IMR-90 (cell line): ENCODE results near the gene PSMD1.

Experiments
- BHLHE40 ChIP-seq: fragments of 150-350 bp; IDR thresholded peaks from 2 replicates; pipeline ENCODE4 v1.6.1; 2016; ENCODE audit warnings: mild to moderate bottlenecking, low read depth, low read length
- CHD1 ChIP-seq: IDR thresholded peaks from 2 replicates; pipeline ENCODE4 v1.6.1; 2012; ENCODE audit warnings: low read depth, low read length, improper control_type of control experiment
- MAZ ChIP-seq: IDR thresholded peaks from 2 replicates; pipeline ENCODE4 v1.6.1; 2012; ENCODE audit warnings: low read depth, mild to moderate bottlenecking, low read length, improper control_type of control experiment, moderate library complexity, borderline replicate concordance
- POLR2A ChIP-seq: IDR thresholded peaks from 2 replicates; pipeline ENCODE4 v1.6.1; 2012; ENCODE audit warnings: mild to moderate bottlenecking, low read depth, low read length
- TF ChIP-seq, protein P1 (sequence below): conservative IDR thresholded peaks from 2 replicates; pipeline ENCODE4 v1.5.1; 2012; ENCODE audit warnings: mild to moderate bottlenecking, low read depth, low read length, improper control_type of control experiment

DNA sequence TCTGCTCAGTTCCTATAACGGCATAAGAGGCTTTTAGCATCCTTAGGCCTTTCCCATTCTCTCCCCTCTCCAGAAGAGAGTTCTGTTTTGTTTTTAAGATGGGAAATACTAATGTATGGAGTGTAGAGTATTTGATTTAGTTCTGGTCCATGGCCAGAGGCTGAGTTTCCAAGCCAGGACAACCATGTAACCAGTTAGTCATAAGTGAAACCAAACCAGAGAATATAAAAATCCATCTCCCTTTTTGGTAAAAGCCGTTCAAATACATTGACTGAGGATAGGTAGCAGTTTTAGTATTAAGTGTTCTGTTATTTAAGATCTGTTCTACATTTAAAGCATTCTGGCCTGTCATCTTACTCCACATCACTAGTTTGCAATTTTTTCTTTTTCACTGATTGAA is 3.1 kb downstream of the PSMD1 start:
- TF ChIP-seq, protein P1, sequence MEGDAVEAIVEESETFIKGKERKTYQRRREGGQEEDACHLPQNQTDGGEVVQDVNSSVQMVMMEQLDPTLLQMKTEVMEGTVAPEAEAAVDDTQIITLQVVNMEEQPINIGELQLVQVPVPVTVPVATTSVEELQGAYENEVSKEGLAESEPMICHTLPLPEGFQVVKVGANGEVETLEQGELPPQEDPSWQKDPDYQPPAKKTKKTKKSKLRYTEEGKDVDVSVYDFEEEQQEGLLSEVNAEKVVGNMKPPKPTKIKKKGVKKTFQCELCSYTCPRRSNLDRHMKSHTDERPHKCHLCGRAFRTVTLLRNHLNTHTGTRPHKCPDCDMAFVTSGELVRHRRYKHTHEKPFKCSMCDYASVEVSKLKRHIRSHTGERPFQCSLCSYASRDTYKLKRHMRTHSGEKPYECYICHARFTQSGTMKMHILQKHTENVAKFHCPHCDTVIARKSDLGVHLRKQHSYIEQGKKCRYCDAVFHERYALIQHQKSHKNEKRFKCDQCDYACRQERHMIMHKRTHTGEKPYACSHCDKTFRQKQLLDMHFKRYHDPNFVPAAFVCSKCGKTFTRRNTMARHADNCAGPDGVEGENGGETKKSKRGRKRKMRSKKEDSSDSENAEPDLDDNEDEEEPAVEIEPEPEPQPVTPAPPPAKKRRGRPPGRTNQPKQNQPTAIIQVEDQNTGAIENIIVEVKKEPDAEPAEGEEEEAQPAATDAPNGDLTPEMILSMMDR: no peak
- TF ChIP-seq BHLHE40: no peak
- no peak for TF ChIP-seq MAZ
- TF ChIP-seq CHD1: no peak
- TF ChIP-seq POLR2A: no peak
